ENCODE results near the gene GALR1.

DNA sequence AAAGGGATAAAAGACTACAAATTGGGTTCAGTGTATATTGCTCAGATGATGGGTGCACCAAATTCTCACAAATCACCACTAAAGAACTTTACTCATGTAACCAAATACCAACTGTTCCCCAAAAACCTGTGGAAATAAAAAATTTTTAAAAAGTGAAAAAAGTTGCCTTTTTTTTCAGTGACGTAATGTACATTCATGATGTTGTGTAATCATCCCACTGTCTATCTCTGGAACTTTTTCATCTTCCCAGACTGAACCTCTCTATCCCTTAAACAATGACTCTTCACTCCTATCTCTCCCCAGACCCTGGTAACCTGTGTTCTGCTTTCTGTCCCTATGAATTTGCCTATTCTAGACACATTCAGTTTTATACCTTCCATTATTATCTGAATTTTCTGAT is 19.0 kb upstream of the GALR1 start:
- TF ChIP-seq CTCF (IDR thresholded peaks at IDR 0.05; ENCODE audit: low read length) (no peak), EZH2phosphoT487 (IDR thresholded peaks at IDR 0.05; ENCODE audit: low read length) (no peak)
